Heart left ventricle (tissue), 16 donors: Measurements from ENCODE around the gene PYGO2. TPM values are rescaled to one million over a fixed set of nuclear protein-coding genes. Genes with fewer than 3 reads are reported as not detected.

Experiments used
- ATAC-seq, 4 donors: fragments of 200-7000 bp; cut with Tn5 transposase; one replicate each; pipeline ENCODE4 v1.9.1; 2020 to 2022; ENCODE audit warnings: moderate library complexity in 4 of 4, mild to moderate bottlenecking in 3 of 4, moderate number of reproducible peaks in 1 of 4
- DNase-seq, 5 donors: peaks; one replicate each; pipeline ENCODE4 v3.0.0-alpha.2; 2020
- H3K27ac ChIP-seq, 12 donors: fragments of 200-600 bp; sonication (generic) in 4 of 12; one replicate each; pipeline versions ENCODE4 v1.5.0 to v1.8.0; 2016 to 2022; ENCODE audit warnings: mild to moderate bottlenecking in 2 of 12
- H3K27me3 ChIP-seq, 9 donors: fragments of 200-600 bp; sonication (generic) in 2 of 9; one replicate each; pipeline versions ENCODE4 v1.5.1 to v1.8.0; 2016 to 2022; ENCODE audit warnings: mild to moderate bottlenecking in 3 of 9
- H3K36me3 ChIP-seq, 9 donors: fragments of 200-600 bp; sonication (generic) in 2 of 9; one replicate each; pipeline versions ENCODE4 v1.5.0 to v1.8.0; 2018 to 2022; ENCODE audit warnings: mild to moderate bottlenecking in 2 of 9
- H3K4me1 ChIP-seq, 12 donors: fragments of 200-600 bp; sonication (generic) in 4 of 12; one replicate each; pipeline versions ENCODE4 v1.5.0 to v1.8.0; 2016 to 2022; ENCODE audit warnings: mild to moderate bottlenecking in 3 of 12
- H3K4me3 ChIP-seq, 12 donors: fragments of 200-600 bp; sonication (generic) in 4 of 12; one replicate each; pipeline versions ENCODE4 v1.5.0 to v1.8.0; 2017 to 2022; ENCODE audit warnings: mild to moderate bottlenecking in 9 of 12, moderate library complexity in 4 of 12
- H3K9me3 ChIP-seq, 12 donors: fragments of 200-600 bp; sonication (generic) in 4 of 12; one replicate each; pipeline versions ENCODE4 v1.5.0 to v1.8.0; 2016 to 2022; ENCODE audit warnings: mild to moderate bottlenecking in 1 of 12
- CTCF ChIP-seq, 12 donors: fragments of 200-600 bp; sonication (generic) in 4 of 12; IDR thresholded peaks; one replicate each; pipeline versions ENCODE4 v1.5.0 to v1.8.0; 2018 to 2022; ENCODE audit warnings: antibody characterized with exemption in 12 of 12, mild to moderate bottlenecking in 5 of 12
- POLR2A ChIP-seq, 2 donors: fragments of 450-650 bp; IDR thresholded peaks; one replicate each; pipeline ENCODE4 v1.6.1; 2017; ENCODE audit warnings: antibody characterized with exemption in 2 of 2, mild to moderate bottlenecking in 2 of 2, moderate library complexity in 2 of 2
- WGBS, 4 donors: extraction: QIAGEN DNeasy Blood & Tissue Kit in 2 of 4; methylation state at CpG; one replicate each; pipeline versions ENCODE4 v1.1.5 to v1.1.7; 2013 to 2018; 5-methylcytosine and 5-hydroxymethylcytosine counted together
- intact Hi-C, 10 donors: fragments of 100-400 bp; cut with DNase I; formaldehyde crosslinking; loops; one replicate each; pipeline versions ENCODE4 v1.11.1 to v1.14.2; 2022
- polyA plus RNA-seq, 2 donors: library from polyadenylated mRNA; stranded (reverse); fragments of 200-250 nt; gene quantifications; one replicate each; pipeline ENCODE4 v1.2.3, GENCODE V29; 2013
- total RNA-seq, 9 donors: library from RNA; depleted of rRNA in 2 of 9; stranded (reverse); fragments of >200 nt in 2 of 9; fragmentation: NEBNext Ultra II Directional in 3 of 9; extraction: Animal tissue kit (Norgen Biotek cat#: 25700) in 3 of 9; gene quantifications; one replicate each; pipeline versions ENCODE4 v1.1.0 to v1.2.4, GENCODE V29; 2016 to 2023
- donor health status: ischemic (EF 13 %, LVEDD 7.1; RV severe dilation, severe dysfunction).
- donor health status: healthy with polysubstance abuse.
- donor health status: DM: no; HTN: yes; CAD: no.
- donor health status: DM: no; HTN: no; CAD: no.
- donor health status: ischemic (EF 25% LVEDD 6.9; RV normal size, moderate dysfunction).
- donor health status: ischemic (EF 25% LVEDD 5.7; RV mildly dilated, moderate dysfunction).
- donor health status: healthy.
- donor health status: DM: yes; HTN: yes; CAD: no.
- donor health status: ischemic (EF 35%, LVEDD 5.7; RV mildly dilated, moderate dysfunction).
- donor health status: nonischemic (EF 11% LVEDD 7.7; RV severe dilation, severe dysfunction).
- donor health status: DM: yes; HTN: yes; CAD: no.
- donor health status: PGD.
- donor health status: ischemic (EF 29% LVEDD 5.4; RV normal size, mild dysfunction).
- donor health status: nonischemic (EF 23%, LVEDD 6.1; RV moderate dilation, normal function).

Gene PYGO2
- total and polyA plus RNA-seq, 11 donors = 9.7 to 19.2 (median 16.3) TPM

DNA sequence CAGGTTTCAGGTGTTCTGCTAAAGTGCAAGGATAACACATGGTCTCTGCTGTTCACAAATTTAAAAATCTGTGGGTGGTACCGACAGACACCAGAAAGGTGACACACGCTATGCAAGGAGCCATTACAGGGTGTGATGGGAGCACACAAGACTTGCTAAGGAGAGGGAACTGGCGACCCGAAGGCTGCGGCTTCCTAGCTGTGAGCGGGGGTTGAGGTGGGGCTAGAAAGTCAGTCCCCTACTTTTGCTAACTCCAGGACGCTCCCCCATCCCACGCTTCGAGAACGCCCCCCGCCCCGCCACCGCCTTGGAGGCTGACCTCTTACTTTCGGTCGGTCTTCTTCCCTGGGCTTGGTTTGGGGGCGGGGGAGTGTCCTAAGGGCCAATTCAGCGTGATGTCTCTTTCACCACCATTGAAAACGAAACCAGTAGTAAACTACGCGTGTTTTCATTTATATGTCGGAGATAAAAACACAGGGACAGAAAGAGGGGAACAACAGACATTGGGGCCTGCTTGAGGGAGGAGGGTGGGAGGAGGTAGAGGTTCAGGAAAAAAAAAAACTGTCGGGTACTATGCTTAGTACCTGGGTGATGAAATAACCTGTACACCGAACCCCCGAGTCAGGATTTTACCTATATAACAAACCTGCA lies 14.0 kb upstream of the PYGO2 start:
- H3K4me1 ChIP-seq = peaks cover 16 to 48% (median 38%) of the 10 kb centered on the region in 12 donors
- peak overlapping the region; percentile 76 to 99 (median 98) for H3K27ac ChIP-seq
- ATAC-seq (no peak), DNase-seq (peak in 4 of 5 donors; percentile 61 to 75 (median 66))
- no peak for TF ChIP-seq POLR2A (IDR thresholded peaks at IDR 0.05)
- TF ChIP-seq CTCF (IDR thresholded peaks at IDR 0.05) = no peak
- no peaks in the 10 kb centered on the region for H3K9me3 ChIP-seq
- H3K36me3 ChIP-seq = peaks cover 0 to 14% (median 5%) of the 10 kb centered on the region in 9 donors
- 0 to 2% (median 1%) methylated on average over 24 of the region's 24 CpGs for WGBS, 4 donors
- intact Hi-C loops = loop anchor here in 1 of 10 donors (2.0 kb wide), 1 partner anchor 25 kb away; no protein-coding TSS in a partner anchor
- no peaks in the 10 kb centered on the region for H3K27me3 ChIP-seq
- H3K4me3 ChIP-seq = peak overlapping the region; percentile 18 to 84 (median 74)

DNA sequence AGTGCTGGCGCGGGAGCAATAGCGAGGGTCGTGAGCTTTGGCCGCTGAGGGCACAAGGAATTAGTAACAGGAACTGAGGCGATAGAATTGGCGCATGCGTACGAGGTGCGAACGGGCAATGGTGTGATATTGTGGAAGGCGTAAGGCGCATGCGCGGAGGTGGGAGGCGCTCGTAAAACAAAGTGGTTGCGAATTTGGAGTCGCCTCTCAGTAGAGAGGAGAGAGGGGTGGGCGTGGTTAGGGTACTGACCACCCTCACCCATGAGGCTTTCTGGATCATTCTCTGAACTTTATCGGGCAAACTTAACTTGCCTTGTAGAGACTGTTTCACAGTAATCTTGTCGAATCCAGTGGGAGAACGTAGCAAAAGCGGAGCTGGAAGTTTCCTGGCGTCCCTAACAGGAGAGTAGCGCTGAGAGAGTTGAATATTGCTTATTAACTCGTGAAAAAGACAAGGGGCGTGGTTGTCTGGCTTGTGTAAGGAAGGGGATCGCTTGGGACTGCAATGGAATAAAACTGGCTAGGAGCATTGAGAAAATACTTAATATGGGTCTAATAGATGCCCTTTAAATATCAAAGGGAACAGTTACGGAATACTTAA lies 13.3 kb upstream of the PYGO2 start:
- WGBS, 4 donors = 0% methylated on average over 30 of the region's 30 CpGs
- H3K27ac ChIP-seq = peak overlapping the region; percentile 76 to 99 (median 98)

GRCh38 chr1:154974102-154974807 lies 12.7 kb upstream of the PYGO2 start, which contains the start of gene CKS1B:
Gene CKS1B, plus strand, starts transcription at chr1:154974681. Its CDS starts 65 bp downstream, at chr1:154974746.
- no peaks in the 10 kb centered on the region for H3K9me3 ChIP-seq

More for the DNA sequence above, 13.3 kb upstream of the PYGO2 start:
- peak; percentile 52 to 64 (median 62) for ATAC-seq
- TF ChIP-seq POLR2A (IDR thresholded peaks at IDR 0.05) (peak in 1 of 2 donors; percentile 68), CTCF (IDR thresholded peaks at IDR 0.05) (no peak)
- H3K4me1 ChIP-seq = peaks cover 21 to 54% (median 44%) of the 10 kb centered on the region in 12 donors
- no peaks in the 10 kb centered on the region for H3K27me3 ChIP-seq
- H3K9me3 ChIP-seq = no peaks in the 10 kb centered on the region
- DNase-seq = peak; percentile 96 to 97 (median 96)
- intact Hi-C loops = loop anchor here in 4 of 10 donors (1.0 to 5.0 kb wide), 6 partner anchors 8 to 77 kb away; partner anchors contain the start of genes ZBTB7B (in 2 of the 4), ADAM15 (in 1 of the 4), FLAD1 (in 1 of the 4) and PMVK (in 1 of the 4)
- peak overlapping the region; percentile 18 to 84 (median 74) for H3K4me3 ChIP-seq
- peaks cover 0 to 14% (median 5%) of the 10 kb centered on the region in 9 donors for H3K36me3 ChIP-seq

More at GRCh38 chr1:154974102-154974807, 12.7 kb upstream of the PYGO2 start, which contains the start of gene CKS1B:
- Histone ChIP-seq H3K4me1 (peaks cover 22 to 61% (median 50%) of the 10 kb centered on the region in 12 donors), H3K4me3 (peak within 1 kb of the TSS; percentile 51 to 84 (median 74)), H3K27me3 (no peaks in the 10 kb centered on the region), H3K27ac (peak within 1 kb of the TSS; percentile 92 to 99 (median 99)), H3K36me3 (peaks cover 0 to 13% (median 5%) of the 10 kb centered on the region in 9 donors)
- ATAC-seq = peak; percentile 86 to 93 (median 88)
- TF ChIP-seq CTCF (IDR thresholded peaks at IDR 0.05) (no peak), POLR2A (IDR thresholded peaks at IDR 0.05) (peak in 1 of 2 donors; percentile 51)
- 0 to 1% (median 0%) methylated on average over 46 to 47 of the region's 47 CpGs for WGBS, 4 donors
- intact Hi-C loops = loop anchor here in 4 of 10 donors (1.0 to 5.0 kb wide), 6 partner anchors 9 to 78 kb away; partner anchors contain the start of genes ZBTB7B (in 2 of the 4), ADAM15 (in 1 of the 4), FLAD1 (in 1 of the 4) and PMVK (in 1 of the 4)
- peak; percentile 95 to 99 (median 98) for DNase-seq
